Measurements from ENCODE around the gene LRRC75A. TPM values are rescaled to one million over a fixed set of nuclear protein-coding genes. Genes with fewer than 3 reads are reported as not detected.
A peak's percentile ranks its signal among the peaks of the same experiment; 100 is the strongest.

Gene LRRC75A
- total RNA-seq, 1 donor from 2014 or later, result 7.3 TPM

- peak; percentile 69 for DNase-seq
- Mint-ChIP-seq H3K9me3 (ENCODE audit: unreplicated experiment) (peaks cover 10% of the 10 kb centered on the region), H3K4me3 (ENCODE audit: unreplicated experiment) (peak overlapping the region; percentile 71), H3K27me3 (ENCODE audit: unreplicated experiment) (peaks cover 10% of the 10 kb centered on the region), H3K4me1 (ENCODE audit: low read depth, unreplicated experiment) (peaks cover 30% of the 10 kb centered on the region), H3K27ac (ENCODE audit: unreplicated experiment) (peak overlapping the region; percentile 93), H3K36me3 (ENCODE audit: unreplicated experiment) (no peaks in the 10 kb centered on the region)
- TF ChIP-seq CTCF (IDR thresholded peaks at IDR 0.05; ENCODE audit: partially characterized antibody, unreplicated experiment), result no peak
Observed at GRCh38 chr17:16444258-16444886, 47.6 kb downstream of the LRRC75A start.

- Mint-ChIP-seq H3K4me1 (ENCODE audit: low read depth, unreplicated experiment) (peaks cover 30% of the 10 kb centered on the region), H3K27me3 (ENCODE audit: unreplicated experiment) (peaks cover 13% of the 10 kb centered on the region), H3K27ac (ENCODE audit: unreplicated experiment) (peak overlapping the region; percentile 93), H3K36me3 (ENCODE audit: unreplicated experiment) (no peaks in the 10 kb centered on the region), H3K9me3 (ENCODE audit: unreplicated experiment) (peaks cover 12% of the 10 kb centered on the region), H3K4me3 (ENCODE audit: unreplicated experiment) (peak overlapping the region; percentile 71)
- TF ChIP-seq CTCF (IDR thresholded peaks at IDR 0.05; ENCODE audit: partially characterized antibody, unreplicated experiment), result no peak
- DNase-seq, result no peak
Observed at GRCh38 chr17:16443511-16444257, 48.3 kb downstream of the LRRC75A start.

- Mint-ChIP-seq H3K4me1 (ENCODE audit: low read depth, unreplicated experiment) (peaks cover 35% of the 10 kb centered on the region), H3K36me3 (ENCODE audit: unreplicated experiment) (peaks cover 6% of the 10 kb centered on the region)
Observed at GRCh38 chr17:16442594-16443510, 49.1 kb downstream of the LRRC75A start.

GRCh38 chr17:16442141-16442540 lies 49.9 kb downstream of the LRRC75A start:
- TF ChIP-seq CTCF (IDR thresholded peaks at IDR 0.05; ENCODE audit: partially characterized antibody, unreplicated experiment), result no peak
- Mint-ChIP-seq H3K36me3 (ENCODE audit: unreplicated experiment) (peaks cover 6% of the 10 kb centered on the region), H3K27ac (ENCODE audit: unreplicated experiment) (peak overlapping the region; percentile 73), H3K27me3 (ENCODE audit: unreplicated experiment) (peaks cover 18% of the 10 kb centered on the region), H3K4me3 (ENCODE audit: unreplicated experiment) (peak overlapping the region; percentile 32), H3K9me3 (ENCODE audit: unreplicated experiment) (peaks cover 19% of the 10 kb centered on the region), H3K4me1 (ENCODE audit: low read depth, unreplicated experiment) (peaks cover 35% of the 10 kb centered on the region)
- DNase-seq, result no peak

More at GRCh38 chr17:16442594-16443510, 49.1 kb downstream of the LRRC75A start:
- no peak for DNase-seq
- H3K27me3 Mint-ChIP-seq (ENCODE audit: unreplicated experiment), result peaks cover 14% of the 10 kb centered on the region
- peaks cover 19% of the 10 kb centered on the region for H3K9me3 Mint-ChIP-seq (ENCODE audit: unreplicated experiment)
- no peak for TF ChIP-seq CTCF (IDR thresholded peaks at IDR 0.05; ENCODE audit: partially characterized antibody, unreplicated experiment)
- no peak overlapping the region for H3K4me3 Mint-ChIP-seq (ENCODE audit: unreplicated experiment)
- peak overlapping the region; percentile 66 for H3K27ac Mint-ChIP-seq (ENCODE audit: unreplicated experiment)
